GM21619 (cell line): Measurements from ENCODE around the gene DHRS11.

Experiments
- ATAC-seq: cut with Tn5 transposase; IDR thresholded peaks from one replicate; pipeline ENCODE4 v1.9.1; 2021; ENCODE audit not compliant: unreplicated experiment

DHRS11 gene

GRCh38 chr17:36647636-36648035, 56.0 kb downstream of the DHRS11 start:
- ATAC-seq, result no peak

- ATAC-seq, result no peak
Observed at GRCh38 chr17:36650096-36650775, 58.6 kb downstream of the DHRS11 start.
